Measurements from ENCODE around the gene MYBPHL. TPM values are rescaled to one million over a fixed set of nuclear protein-coding genes. Genes with fewer than 3 reads are reported as not detected.

Gene MYBPHL
- total RNA-seq, 1 experiment from 2014 or later: 0.23 TPM

DNA sequence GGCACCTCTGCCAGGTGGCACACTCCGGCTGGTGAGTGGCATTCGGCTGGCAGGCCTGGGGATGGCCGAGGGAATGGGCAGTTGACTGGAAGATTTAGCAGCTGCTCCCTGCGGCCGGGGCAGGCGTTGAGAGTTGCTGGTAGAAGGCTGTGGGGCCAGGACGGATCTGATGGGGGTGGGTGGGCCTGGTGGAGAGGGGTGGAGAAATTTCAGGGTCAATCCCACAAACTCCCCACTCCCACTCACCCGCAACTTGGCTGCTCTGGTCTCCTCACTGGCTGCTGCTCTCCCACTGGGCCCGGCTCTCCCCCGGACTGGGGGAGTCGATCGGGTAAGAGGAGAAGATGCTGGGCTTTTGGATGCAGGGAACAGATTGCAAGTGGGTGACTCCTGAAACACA is 25.9 kb downstream of the MYBPHL start:
- DNase-seq (ENCODE audit: low read depth): no peak

DNA sequence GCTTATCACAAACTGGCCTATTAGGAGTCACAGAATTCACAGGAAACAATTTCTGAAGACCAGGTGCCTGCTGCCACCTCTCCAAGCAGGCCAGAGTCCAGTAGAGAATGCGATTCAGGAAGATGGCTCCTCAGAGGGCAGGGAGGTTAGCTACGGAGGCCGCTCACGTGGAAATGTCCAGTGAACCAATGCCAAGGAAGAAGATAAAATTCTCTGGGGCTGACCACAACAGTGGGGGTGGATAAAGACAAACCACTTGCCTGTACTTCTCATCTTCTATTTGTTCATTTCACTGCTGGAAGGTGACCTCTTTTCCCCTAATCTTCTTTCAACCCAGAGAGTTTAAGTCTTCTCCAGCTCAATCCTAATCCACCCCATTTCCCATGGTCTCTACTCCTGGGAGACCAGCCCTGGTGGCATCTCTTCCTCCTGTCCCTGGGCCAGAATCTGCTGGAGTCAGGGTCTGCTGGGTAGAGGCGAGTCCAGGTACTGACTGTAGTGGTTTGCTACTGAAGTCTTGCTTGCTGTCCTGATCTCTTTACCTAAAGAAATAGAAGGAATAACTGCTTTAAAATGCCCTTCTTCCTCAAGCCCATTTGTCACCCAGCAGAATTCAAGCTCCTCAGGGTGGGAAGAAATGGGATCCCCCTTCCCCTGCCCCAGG is 27.1 kb downstream of the MYBPHL start:
- no peak for DNase-seq (ENCODE audit: low read depth)

GRCh38 chr1:109277434-109278204 is 29.2 kb downstream of the MYBPHL start:
- peak; percentile 57 for DNase-seq (ENCODE audit: low read depth)

GRCh38 chr1:109275706-109276345 is 31.0 kb downstream of the MYBPHL start:
- peak; percentile 39 for DNase-seq (ENCODE audit: low read depth)

DNA sequence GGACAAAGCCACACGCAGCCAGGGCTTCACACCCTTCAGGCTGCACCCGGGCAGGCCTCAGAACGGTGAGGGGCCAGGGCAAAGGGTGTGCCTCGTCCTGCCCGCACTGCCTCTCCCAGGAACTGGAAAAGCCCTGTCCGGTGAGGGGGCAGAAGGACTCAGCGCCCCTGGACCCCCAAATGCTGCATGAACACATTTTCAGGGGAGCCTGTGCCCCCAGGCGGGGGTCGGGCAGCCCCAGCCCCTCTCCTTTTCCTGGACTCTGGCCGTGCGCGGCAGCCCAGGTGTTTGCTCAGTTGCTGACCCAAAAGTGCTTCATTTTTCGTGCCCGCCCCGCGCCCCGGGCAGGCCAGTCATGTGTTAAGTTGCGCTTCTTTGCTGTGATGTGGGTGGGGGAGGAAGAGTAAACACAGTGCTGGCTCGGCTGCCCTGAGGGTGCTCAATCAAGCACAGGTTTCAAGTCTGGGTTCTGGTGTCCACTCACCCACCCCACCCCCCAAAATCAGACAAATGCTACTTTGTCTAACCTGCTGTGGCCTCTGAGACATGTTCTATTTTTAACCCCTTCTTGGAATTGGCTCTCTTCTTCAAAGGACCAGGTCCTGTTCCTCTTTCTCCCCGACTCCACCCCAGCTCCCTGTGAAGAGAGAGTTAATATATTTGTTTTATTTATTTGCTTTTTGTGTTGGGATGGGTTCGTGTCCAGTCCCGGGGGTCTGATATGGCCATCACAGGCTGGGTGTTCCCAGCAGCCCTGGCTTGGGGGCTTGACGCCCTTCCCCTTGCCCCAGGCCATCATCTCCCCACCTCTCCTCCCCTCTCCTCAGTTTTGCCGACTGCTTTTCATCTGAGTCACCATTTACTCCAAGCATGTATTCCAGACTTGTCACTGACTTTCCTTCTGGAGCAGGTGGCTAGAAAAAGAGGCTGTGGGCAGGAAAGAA is 32.0 kb downstream of the MYBPHL start:
- peak; percentile 43 for DNase-seq (ENCODE audit: low read depth)

GRCh38 chr1:109273570-109274288 is 33.1 kb downstream of the MYBPHL start:
- DNase-seq (ENCODE audit: low read depth): no peak

DNA sequence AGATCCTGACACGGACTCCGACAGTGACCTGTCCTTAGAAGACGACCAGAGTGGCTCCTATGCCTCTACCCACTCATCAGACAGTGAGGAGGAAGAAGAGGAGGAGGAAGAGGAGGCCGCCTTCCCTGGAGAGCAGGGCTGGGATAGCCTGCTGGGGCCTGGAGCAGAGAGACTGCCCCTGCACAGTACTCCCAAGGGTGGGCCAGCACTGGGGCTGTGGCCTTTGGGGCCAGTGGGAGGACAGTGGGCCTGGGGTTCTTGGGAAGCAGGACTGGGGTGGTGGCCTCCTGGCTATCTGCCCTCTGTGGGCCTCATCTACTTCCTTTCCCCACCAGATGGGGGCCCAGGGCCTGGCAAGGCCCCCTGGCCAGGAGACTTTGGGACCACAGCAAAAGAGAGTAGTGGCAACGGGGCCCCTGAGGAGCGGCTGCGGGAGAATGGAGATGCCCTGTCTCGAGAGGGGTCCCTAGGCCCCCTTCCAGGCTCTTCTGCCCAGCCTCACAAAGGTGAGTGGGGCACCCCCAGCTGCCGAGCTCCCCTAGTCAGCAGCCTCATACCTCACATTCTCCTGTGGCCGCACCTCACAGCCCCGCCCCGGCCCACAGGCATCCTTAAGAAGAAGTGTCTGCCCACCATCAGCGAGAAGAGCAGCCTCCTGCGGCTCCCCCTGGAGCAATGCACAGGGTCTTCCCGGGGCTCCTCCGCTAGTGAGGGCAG is 33.8 kb downstream of the MYBPHL start:
- DNase-seq (ENCODE audit: low read depth): no peak

- DNase-seq (ENCODE audit: low read depth): no peak
Observed at GRCh38 chr1:109272021-109272799, 34.6 kb downstream of the MYBPHL start.

DNA sequence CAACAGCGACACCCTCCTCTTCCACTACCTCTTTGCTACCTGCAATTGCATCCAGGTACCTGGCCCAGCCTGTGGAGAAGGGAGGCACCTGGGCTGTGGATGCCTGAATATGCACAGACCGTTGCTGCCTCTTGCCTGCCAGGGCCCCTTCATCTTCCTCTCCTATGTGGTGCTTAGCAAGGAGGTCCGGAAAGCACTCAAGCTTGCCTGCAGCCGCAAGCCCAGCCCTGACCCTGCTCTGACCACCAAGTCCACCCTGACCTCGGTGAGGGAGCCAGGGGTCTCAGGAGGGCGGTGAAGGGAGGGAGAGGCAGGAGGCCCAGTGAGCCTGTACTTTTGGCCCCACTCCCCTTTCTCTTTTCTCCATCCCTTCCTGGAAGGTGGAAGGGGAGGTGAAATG is 35.4 kb downstream of the MYBPHL start:
- DNase-seq (ENCODE audit: low read depth): no peak

DNA sequence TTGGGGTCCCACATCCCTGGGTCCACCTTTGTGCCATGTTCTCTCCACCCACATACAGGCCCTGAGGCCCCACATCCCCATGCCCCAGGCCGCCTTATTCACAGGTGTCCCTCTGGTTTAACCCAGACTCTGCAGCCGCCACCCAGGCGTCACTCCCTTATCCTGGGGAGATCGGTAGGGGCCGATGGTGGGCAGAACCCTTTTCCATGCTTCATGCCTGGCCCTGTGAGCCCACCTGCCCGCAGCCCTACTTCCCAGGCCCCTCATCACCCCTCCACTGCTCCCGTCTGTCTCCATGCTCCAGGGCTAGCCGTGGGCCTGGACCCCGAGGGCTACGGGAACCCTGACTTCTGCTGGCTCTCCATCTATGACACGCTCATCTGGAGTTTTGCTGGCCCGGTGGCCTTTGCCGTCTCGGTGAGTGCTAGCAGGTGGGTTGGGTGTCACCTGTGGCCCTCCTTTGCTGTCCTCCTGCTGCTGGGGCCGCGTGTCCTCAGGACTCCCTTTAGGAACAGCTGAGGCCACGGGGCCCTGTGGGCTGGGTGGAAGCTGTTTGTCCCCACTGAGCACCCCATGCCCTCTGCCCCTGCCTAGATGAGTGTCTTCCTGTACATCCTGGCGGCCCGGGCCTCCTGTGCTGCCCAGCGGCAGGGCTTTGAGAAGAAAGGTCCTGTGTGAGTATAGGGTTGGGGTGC is 36.0 kb downstream of the MYBPHL start:
- no peak for DNase-seq (ENCODE audit: low read depth)

- no peak for DNase-seq (ENCODE audit: low read depth)
Observed at GRCh38 chr1:109269981-109270622, 36.7 kb downstream of the MYBPHL start.

- DNase-seq (ENCODE audit: low read depth): no peak
Observed at GRCh38 chr1:109269212-109269980, 37.4 kb downstream of the MYBPHL start.

DNA sequence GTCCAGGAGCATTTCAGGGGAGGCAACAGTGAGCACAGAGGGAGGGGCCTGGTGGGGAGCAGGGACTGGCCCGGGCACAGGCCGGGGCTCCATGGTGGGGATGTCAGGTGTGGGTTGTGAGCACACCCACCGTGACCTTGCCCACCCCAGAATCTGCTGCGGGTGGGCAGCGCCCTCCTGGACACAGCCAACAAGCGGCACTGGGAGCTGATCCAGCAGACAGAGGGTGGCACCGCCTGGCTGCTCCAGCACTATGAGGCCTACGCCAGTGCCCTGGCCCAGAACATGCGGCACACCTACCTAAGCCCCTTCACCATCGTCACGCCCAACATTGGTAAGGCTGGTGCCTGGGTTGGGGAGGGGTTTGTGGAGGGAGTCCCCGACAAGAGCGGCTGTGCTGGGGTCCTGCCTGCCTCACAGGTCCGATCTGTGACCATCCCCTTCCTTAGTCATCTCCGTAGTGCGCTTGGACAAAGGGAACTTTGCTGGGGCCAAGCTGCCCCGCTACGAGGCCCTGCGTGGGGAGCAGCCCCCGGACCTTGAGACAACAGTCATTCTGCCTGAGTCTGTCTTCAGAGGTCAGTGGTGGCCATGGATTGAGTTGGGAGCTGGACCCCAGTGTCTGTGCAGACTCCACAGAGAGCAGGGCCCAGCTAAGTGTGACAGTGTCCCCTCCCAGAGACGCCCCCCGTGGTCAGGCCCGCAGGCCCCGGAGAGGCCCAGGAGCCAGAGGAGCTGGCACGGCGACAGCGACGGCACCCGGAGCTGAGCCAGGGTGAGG is 38.2 kb downstream of the MYBPHL start:
- DNase-seq (ENCODE audit: low read depth): no peak

DNA sequence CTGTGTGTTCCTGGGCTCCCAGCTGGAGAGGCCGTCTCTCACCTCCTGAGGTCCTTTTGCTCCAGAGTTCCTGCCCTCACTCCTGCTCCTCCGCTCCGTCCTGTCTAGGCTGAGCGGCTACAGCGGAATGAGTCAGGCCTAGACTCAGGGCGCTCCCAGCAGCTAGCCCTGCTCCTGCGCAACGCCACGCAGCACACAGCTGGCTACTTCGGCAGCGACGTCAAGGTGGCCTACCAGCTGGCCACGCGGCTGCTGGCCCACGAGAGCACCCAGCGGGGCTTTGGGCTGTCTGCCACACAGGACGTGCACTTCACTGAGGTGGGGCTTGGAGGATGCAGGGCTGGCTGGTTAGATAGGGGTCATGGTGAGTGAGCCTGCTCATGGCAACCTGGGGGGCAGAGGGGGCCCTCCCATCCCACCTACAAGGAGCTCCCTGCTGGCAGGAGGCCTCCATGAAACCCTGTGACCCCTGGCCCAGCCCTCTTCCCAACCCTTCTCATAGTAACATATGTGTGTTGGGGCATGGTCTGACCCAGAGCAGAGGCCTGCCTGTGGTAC is 39.0 kb downstream of the MYBPHL start:
- no peak for DNase-seq (ENCODE audit: low read depth)

DNA sequence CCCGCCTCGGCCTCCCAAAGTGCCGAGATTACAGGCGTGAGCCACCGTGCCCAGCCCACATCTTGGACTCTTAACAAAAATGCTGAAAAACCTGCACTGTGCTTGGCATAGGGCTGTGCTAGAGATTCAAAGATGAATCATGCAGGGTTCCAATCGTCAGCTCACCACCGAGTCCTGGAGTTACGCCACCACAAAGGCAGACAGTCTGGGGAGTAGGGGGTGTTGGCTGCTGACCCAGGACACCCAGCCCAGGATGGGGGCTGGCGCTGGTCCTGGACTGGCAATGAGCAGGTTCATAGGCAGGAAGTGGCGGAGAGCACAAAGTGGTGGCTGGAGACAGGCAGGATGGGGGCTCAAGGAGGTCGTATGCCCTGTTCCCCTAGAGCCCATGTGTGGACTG is 39.8 kb downstream of the MYBPHL start:
- peak; percentile 36 for DNase-seq (ENCODE audit: low read depth)

DNA sequence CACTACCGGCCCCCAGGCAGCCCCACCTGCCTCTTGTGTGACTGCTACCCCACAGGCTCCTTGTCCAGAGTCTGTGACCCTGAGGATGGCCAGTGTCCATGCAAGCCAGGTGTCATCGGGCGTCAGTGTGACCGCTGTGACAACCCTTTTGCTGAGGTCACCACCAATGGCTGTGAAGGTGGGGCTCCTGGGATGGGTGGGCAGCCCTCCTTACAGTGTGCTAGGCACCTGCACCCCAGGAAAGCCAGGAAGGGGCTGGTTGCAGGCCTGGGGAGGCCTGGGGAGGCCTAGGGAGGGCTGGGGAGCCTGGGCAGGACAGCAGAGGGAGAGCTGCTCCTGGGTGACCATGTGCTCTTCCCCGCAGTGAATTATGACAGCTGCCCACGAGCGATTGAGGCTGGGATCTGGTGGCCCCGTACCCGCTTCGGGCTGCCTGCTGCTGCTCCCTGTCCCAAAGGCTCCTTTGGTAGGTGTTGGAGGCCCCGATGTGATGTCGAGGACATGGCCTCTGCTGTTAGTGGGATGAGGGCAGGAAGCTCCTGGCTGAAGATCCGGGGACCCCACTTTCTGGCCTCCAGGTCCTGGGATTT is 41.0 kb downstream of the MYBPHL start:
- no peak for DNase-seq (ENCODE audit: low read depth)
